GM12878 (cell line): ENCODE measurements around the gene CTIF.

Source experiments
- EZH2 ChIP-seq: IDR thresholded peaks from 2 replicates; pipeline ENCODE4 v1.6.1; 2012; ENCODE audit warnings: low read depth, mild to moderate bottlenecking, control low read depth, inconsistent platforms, low read length, borderline replicate concordance; ENCODE audit not compliant: control insufficient read depth
- POLR2A ChIP-seq: IDR thresholded peaks from 2 replicates; pipeline ENCODE4 v1.6.1; 2011; ENCODE audit warnings: low read depth, mild to moderate bottlenecking, low read length
- TCF7 ChIP-seq: IDR thresholded peaks from 2 replicates; pipeline ENCODE4 v1.6.1; 2014; ENCODE audit warnings: antibody characterized with exemption, borderline replicate concordance
- TF ChIP-seq, protein P1 (sequence below), 3 experiments: IDR thresholded peaks in 2 of 3; conservative IDR thresholded peaks in 1 of 3; 2 replicates each; pipeline ENCODE4 v1.5.1; 2011; ENCODE audit warnings: low read depth in 3 of 3, low read length in 3 of 3, mild to moderate bottlenecking in 3 of 3, control low read depth in 2 of 3, moderate library complexity in 2 of 3, inconsistent platforms in 1 of 3, mixed read lengths in 1 of 3; ENCODE audit not compliant: control insufficient read depth in 2 of 3, insufficient read depth in 1 of 3; ENCODE audit errors: extremely low read depth in 1 of 3
- TF ChIP-seq, protein P2 (sequence below): IDR thresholded peaks from 2 replicates; pipeline ENCODE4 v1.6.1; 2012; ENCODE audit warnings: low read depth, low read length, improper control_type of control experiment

DNA sequence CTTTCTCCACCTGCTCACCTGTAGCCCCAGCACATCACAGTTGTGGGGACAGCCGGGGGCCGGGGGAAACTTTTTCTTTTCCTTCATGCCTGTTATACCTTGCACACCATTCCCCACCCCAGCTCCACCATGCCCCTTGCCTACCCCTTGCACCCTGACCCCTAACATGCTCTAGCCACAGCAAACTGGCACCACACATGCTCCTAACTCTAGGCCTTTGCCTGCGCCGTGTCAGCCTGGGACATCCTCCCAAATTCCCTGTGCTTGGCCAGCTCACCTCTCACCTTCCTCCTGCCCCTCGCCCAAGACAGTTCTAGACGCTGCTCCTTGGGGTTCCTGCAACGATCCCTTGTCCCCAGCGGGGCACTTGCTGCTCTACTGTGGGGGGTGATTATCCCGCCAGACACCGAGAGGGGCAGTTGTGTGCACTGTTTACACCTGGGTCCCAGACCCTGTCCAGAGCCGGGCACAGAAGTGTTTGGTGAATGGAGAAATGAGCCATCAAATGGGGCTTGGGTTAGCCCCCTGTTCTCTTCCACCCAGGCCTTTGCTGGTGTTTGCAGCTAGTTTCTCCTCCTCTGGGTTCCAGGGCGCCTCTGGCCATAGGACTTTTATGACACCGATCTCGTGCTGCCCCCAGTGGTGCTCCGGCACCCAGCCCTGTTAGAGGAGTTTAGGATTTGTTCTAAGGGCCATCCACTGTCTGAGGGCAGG is 129.8 kb downstream of the CTIF start:
- TF ChIP-seq, protein P1, sequence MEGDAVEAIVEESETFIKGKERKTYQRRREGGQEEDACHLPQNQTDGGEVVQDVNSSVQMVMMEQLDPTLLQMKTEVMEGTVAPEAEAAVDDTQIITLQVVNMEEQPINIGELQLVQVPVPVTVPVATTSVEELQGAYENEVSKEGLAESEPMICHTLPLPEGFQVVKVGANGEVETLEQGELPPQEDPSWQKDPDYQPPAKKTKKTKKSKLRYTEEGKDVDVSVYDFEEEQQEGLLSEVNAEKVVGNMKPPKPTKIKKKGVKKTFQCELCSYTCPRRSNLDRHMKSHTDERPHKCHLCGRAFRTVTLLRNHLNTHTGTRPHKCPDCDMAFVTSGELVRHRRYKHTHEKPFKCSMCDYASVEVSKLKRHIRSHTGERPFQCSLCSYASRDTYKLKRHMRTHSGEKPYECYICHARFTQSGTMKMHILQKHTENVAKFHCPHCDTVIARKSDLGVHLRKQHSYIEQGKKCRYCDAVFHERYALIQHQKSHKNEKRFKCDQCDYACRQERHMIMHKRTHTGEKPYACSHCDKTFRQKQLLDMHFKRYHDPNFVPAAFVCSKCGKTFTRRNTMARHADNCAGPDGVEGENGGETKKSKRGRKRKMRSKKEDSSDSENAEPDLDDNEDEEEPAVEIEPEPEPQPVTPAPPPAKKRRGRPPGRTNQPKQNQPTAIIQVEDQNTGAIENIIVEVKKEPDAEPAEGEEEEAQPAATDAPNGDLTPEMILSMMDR (IDR thresholded peaks at IDR 0.05 in 2 of 3, conservative IDR thresholded peaks at IDR 0.05 in 1 of 3; ENCODE audit: control insufficient read depth in 2 of 3, extremely low read depth in 1 of 3, insufficient read depth in 1 of 3, low read depth in 3 of 3, low read length in 3 of 3), result 0 out of 6 replicates have a peak, but pooled peaks of 1 of the 3 experiments have one; percentile 7
- TF ChIP-seq EZH2 (no peak), POLR2A (no peak), TCF7 (no peak)
- TF ChIP-seq, protein P2, sequence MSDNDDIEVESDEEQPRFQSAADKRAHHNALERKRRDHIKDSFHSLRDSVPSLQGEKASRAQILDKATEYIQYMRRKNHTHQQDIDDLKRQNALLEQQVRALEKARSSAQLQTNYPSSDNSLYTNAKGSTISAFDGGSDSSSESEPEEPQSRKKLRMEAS, result no peak
